Superior temporal gyrus (tissue), 1 donor: ENCODE measurements around the gene BSDC1.
A peak's percentile ranks its signal among the peaks of the same experiment; 100 is the strongest.
"Not testable (repeated sequence)": the region's sequence is repeated elsewhere in the genome, so short reads cannot be mapped to it uniquely, and the experiment has no call there.

Experiments used
- DNase-seq: peaks from one replicate; pipeline ENCODE4 v3.0.0-alpha.2; 2016; ENCODE audit errors: extremely low spot score

Gene BSDC1

GRCh38 chr1:32394141-32394889 lies at the start of gene BSDC1:
TSS of gene BSDC1 (minus strand) at chr1:32394441. CDS start at chr1:32394414, 27 bp downstream.
- DNase-seq = peak; percentile 100

- not testable (repeated sequence) for DNase-seq
Measured at GRCh38 chr1:32441467-32441866, 47.2 kb upstream of the BSDC1 start.

GRCh38 chr1:32438777-32439176 lies 44.5 kb upstream of the BSDC1 start:
- not testable (repeated sequence) for DNase-seq

- DNase-seq = no peak
Measured at GRCh38 chr1:32438136-32438535, 43.9 kb upstream of the BSDC1 start.

- DNase-seq = no peak
Measured at GRCh38 chr1:32431736-32432400, 37.6 kb upstream of the BSDC1 start.

DNA sequence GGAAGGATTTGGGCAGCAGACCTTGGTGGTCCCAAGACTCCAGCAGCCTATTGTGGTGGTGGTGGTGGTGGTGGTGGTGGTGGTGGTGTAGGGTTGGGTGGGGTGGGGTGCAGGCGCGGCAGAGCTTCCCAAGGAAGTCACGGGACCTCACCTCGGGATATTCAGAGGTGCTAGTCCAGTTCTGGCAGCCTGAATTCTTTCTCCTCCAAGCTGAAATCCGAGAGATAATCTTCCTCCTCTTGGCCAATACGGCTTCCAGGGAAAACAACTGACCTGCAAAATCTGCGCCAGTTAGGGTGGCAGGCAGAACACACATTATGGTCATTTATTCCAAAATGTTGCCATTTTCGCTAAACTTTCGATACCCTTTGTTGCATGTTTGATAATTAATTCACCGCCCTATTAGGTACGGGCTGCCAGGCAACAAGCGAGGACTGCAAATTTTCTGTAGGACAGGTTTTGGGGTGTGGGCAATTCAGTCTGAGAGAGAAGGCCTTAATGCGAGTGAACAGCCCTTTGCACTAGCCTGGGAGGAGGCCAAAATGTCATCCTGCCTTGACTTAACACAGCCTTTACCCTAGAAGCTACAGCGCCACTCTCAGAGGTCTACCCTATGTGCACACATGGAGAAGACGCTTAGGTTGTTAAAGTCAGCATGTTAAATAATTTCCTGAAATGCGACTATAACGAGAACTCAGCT lies 33.2 kb upstream of the BSDC1 start:
- no peak for DNase-seq

DNA sequence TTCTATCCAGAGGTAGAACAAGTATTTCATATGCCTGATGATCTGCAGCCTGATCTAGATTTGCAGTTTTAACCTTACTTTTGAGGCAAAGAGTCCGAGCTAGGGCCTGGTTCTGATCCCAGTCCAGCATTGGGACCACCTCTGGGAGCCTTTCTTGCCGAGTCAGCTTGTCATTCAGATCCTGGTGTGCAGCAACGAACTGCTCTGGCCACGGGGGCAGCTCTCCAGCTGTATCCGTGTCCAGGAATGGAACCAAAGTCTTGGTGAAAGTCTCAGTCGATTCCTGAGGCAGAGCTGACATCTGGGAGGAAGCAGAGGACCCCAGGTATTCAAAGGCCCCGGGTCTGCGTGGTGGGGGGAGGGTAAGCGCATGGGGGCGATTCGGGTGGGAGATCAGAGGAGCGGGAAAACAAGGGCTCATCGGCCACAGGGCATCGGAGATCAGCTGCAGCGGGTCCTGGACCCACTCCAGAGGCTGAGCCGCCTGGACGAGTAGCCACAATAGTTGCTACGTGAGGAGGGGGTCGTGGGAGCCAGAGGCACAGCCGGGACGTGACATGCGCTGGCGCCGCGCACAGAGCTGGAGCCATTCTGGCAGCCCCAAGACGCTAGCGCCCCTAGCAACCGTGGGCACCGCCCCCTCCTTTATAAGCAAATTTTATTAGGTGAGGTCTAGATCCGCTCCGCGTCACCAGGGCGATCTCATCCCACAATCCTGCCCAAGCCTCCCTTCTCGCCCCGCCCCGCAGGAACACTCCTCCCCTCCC lies 32.4 kb upstream of the BSDC1 start:
- no peak for DNase-seq

DNA sequence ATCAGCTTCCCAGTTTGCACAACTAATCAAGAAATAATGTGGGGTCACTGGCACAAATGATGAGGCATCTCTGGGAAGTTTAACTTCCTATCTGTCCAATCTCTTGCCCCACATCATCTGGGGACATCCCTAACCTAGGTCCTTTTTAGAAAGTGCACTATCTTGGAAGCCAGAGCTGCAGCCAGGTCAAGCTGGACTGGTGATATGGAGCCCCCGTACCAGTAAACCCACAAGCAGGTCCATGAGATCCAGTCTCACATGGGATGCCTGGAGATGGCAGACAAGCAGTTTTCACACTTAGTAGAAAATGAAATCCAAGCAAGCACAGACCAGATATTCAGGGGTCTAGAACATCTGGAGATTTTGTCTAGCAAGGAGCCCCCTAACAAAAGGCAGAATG lies 27.5 kb upstream of the BSDC1 start:
- no peak for DNase-seq

DNA sequence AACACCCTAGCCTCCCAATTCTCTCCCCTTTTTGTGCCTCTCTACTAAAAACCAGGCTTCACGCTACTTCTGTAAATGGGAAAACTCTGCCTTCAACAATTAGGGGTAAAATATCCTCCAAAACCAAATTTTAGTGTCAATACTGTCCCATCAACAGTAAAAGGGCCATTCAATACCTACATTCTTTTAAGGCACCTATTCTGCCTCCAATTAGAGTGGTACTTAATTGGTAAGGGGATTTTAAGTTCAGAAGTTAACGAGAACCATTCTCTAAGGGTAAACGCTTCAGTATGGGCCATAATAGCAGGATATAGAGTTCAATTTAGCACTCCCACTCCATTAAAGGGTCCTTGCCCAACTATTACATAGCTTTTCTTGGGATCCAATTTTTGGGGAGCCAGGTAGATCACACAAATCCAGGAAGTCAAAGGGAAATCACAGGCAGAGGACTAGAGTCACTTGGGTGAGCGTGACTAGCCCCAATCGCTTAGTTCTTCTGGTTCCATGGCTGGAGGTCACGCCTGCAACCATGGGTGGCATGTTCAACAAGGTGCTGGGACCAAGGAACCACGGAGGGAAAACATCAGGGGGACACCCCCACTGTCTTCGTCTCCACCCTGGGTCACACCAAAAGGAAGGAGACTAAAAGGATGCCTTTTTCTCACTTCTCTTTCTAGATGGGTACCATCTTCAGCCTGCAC lies 20.1 kb upstream of the BSDC1 start:
- DNase-seq = no peak

DNA sequence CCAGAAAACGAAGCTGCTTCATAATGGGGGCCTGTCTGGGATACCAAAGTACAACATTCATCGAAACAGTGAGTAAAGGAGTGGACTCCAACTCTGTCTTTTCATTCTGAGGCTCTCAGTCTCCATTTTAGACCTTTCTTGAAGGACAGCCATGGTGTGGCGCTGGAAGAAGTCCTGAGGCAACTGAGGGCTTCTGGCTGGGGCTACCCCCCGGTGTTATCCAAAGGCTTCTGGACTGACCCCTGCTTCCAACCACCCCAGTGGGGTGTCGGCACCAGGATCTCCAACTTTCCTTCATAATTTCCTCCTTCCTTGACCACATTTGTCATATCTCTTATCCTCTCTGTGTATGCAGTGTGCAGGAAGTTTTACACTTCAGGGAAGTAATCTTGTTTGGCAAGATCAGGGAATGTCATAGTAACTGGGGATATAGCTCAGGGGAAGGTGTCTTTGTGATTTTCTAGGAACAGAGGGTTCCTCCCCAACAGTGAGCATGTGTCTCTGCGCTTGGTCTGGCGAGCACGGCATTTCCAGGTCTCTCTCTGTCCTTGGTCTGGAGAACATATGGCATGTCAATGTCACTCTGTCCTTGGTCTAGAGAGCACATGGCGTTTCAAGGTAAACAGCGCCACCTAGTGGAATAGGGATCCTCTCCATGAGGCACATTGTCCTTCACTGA lies 19.4 kb upstream of the BSDC1 start:
- peak; percentile 79 for DNase-seq

GRCh38 chr1:32411261-32411660 lies 17.0 kb upstream of the BSDC1 start:
- no peak for DNase-seq

GRCh38 chr1:32406629-32407111 lies 12.4 kb upstream of the BSDC1 start:
- no peak for DNase-seq

DNA sequence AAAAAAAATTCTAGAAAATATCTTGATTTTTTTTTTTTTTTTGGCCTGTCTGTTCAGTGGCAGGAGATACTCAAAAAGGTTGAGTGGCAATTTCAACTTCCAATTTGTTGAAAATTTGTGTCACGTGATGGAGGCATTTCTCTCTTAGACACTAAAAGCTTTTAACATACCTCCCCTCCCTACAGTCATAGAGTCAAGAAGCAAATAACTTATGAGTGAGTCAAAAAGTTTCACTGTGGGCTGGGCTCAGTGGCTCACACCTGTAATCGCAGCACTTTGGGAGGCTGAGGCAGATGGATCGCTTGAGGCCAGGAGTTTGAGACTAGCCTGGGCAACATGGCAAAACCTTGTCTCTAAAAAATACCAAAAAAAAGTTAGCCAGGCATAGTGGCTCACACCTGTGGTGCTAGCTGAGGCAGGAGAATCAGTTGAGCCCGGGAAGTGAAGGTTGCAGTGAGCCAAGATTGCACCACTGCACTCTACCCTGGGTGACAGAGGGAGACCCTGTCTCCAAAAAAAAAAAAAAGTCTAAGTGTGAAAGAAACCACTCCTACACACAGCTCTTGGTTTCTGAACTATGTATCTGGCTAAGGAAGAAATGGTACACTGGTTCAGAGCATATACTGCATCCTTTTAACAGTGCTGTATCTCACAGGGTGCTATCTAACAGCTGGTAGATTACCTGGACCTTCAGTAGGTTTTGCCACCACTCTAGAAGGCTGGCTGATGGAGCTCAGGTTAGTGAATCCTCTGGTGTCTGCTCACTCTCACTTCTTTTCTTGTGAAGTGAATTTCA lies 11.6 kb upstream of the BSDC1 start:
- DNase-seq = no peak

GRCh38 chr1:32404946-32405345 lies 10.7 kb upstream of the BSDC1 start:
- DNase-seq = no peak

- DNase-seq = peak; percentile 91
Measured at GRCh38 chr1:32400876-32401631, 6.8 kb upstream of the BSDC1 start.

DNA sequence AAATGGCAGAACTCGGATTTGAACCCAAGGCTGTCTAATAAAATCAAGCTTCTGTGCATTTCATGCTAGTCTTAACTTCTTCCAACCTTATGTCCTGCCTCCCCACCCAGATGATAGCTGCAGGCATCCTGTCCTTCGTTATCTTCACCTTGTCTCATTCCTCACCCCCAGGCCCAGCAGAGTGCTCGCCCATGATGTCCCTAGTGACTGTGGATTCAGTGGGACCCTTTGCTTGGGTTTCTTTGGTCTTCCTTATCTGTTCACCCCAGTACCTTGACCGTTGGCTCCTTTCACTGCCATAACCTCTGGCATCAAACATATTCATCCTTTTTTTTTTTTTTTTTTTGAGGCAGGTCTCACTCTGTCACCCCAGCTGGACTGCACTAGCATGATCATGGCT lies 5.6 kb upstream of the BSDC1 start:
- no peak for DNase-seq

- DNase-seq = no peak
Measured at GRCh38 chr1:32398401-32398800, 4.2 kb upstream of the BSDC1 start.

- DNase-seq = not testable (repeated sequence)
Measured at GRCh38 chr1:32396524-32396923, 2.3 kb upstream of the BSDC1 start.

DNA sequence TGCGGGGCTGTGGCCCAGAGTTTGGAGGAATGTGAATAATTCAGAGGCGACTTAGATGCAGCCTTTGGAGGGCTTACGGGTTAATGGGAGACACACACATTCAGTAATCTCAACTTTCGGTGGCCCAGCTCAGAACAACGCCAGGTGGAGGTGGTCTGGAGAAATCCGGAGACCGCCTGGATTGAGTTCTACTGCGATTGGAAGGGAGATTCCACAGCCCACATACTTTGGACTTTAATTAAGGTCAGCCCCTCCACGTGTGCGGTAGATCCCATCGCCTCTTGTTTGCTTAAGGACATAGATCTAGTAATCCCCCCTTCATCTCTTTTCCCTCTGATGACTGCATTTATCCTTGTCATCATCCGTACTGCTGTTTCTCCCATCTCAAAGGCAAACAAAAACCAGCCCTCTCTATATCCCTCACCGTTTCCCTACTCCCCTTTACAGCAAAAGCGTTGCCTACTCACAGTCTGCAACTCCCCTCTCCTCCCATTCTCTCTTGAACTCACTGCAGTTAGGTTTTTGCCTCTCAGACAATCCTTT lies 720 bp upstream of the BSDC1 start:
- DNase-seq = no peak
